Tibial nerve (tissue), 4 donors: ENCODE results near the gene PPP2R3B. TPM values are rescaled to one million over a fixed set of nuclear protein-coding genes. Genes with fewer than 3 reads are reported as not detected.

Experiments used
- DNase-seq, 2 donors: peaks; one replicate each; pipeline ENCODE4 v3.0.0-alpha.2; 2019; ENCODE audit warnings: low spot score in 2 of 2
- H3K27ac ChIP-seq, 4 donors: fragments of 200-600 bp; sonication (generic) in 3 of 4; one replicate each; pipeline ENCODE4 v1.5.1; 2017 to 2019; ENCODE audit warnings: mild to moderate bottlenecking in 1 of 4
- H3K27me3 ChIP-seq, 2 donors: fragments of 200-600 bp; sonication (generic) in 1 of 2; one replicate each; pipeline versions ENCODE4 v1.5.1 to v1.6.0; 2017 to 2019
- H3K36me3 ChIP-seq, 3 donors: fragments of 200-600 bp; sonication (generic); one replicate each; pipeline ENCODE4 v1.5.1; 2018 to 2019
- H3K4me1 ChIP-seq, 4 donors: fragments of 200-600 bp; sonication (generic) in 3 of 4; one replicate each; pipeline ENCODE4 v1.5.1; 2017 to 2019
- H3K4me3 ChIP-seq, 4 donors: fragments of 200-600 bp; sonication (generic) in 3 of 4; one replicate each; pipeline ENCODE4 v1.5.1; 2017 to 2019; ENCODE audit warnings: mild to moderate bottlenecking in 1 of 4, moderate library complexity in 1 of 4
- H3K9me3 ChIP-seq, 4 donors: fragments of 200-600 bp; sonication (generic) in 3 of 4; one replicate each; pipeline ENCODE4 v1.5.1; 2017 to 2019
- EP300 ChIP-seq, 2 donors: sonication (generic); formaldehyde crosslinking; IDR thresholded peaks; one replicate each; pipeline ENCODE4 v1.6.1; 2017; ENCODE audit warnings: antibody characterized with exemption in 2 of 2, mild to moderate bottlenecking in 1 of 2
- POLR2A ChIP-seq, 2 donors: fragments of 450-650 bp; IDR thresholded peaks; one replicate each; pipeline ENCODE4 v1.6.1; 2017; ENCODE audit warnings: antibody characterized with exemption in 2 of 2, mild to moderate bottlenecking in 2 of 2, moderate library complexity in 2 of 2
- WGBS, 2 donors: methylation state at CpG; one replicate each; pipeline ENCODE4 v1.1.5; 2018; 5-methylcytosine and 5-hydroxymethylcytosine counted together
- total RNA-seq, 4 donors: library from RNA; depleted of rRNA; stranded (reverse); fragments of >200 nt; gene quantifications; one replicate each; pipeline ENCODE4 v1.1.0, GENCODE V29; 2016
- TF ChIP-seq, protein P1 (sequence below), 5 experiments: fragments of 200-600 bp in 3 of 5; fragments of 450-650 bp in 2 of 5; sonication (generic) in 3 of 5; IDR thresholded peaks; one replicate each; pipeline ENCODE4 v1.5.1; 2016 to 2019; ENCODE audit warnings: antibody characterized with exemption in 5 of 5, mild to moderate bottlenecking in 3 of 5, moderate library complexity in 2 of 5

The PPP2R3B gene
- total RNA-seq, 4 donors from 2014 or later: 20.4 to 59.4 (median 32.7) TPM

DNA sequence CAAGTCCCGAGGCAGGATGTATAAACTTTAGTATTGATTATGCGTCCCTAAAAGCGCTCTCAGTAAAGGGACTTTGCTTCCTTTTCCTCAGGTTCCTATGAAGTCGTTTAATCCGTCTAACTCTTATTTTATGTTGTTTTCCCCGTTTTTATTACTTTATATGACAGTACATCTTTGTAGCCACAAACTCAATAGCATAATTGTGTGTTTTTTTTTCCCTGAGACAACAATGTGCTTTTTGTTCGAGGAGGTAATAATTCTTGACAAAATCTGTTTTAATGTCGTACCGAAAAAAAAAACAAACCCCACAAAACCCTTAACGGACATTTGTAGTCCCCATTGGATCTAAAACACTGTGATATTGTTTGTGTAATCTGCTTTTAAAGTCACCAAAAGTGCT lies 17.9 kb upstream of the PPP2R3B start:
- TF ChIP-seq POLR2A (IDR thresholded peaks at IDR 0.05) (no peak), EP300 (IDR thresholded peaks at IDR 0.05) (no peak)
- TF ChIP-seq, protein P1, sequence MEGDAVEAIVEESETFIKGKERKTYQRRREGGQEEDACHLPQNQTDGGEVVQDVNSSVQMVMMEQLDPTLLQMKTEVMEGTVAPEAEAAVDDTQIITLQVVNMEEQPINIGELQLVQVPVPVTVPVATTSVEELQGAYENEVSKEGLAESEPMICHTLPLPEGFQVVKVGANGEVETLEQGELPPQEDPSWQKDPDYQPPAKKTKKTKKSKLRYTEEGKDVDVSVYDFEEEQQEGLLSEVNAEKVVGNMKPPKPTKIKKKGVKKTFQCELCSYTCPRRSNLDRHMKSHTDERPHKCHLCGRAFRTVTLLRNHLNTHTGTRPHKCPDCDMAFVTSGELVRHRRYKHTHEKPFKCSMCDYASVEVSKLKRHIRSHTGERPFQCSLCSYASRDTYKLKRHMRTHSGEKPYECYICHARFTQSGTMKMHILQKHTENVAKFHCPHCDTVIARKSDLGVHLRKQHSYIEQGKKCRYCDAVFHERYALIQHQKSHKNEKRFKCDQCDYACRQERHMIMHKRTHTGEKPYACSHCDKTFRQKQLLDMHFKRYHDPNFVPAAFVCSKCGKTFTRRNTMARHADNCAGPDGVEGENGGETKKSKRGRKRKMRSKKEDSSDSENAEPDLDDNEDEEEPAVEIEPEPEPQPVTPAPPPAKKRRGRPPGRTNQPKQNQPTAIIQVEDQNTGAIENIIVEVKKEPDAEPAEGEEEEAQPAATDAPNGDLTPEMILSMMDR (IDR thresholded peaks at IDR 0.05): no peak
- Histone ChIP-seq H3K27ac (peak overlapping the region in 1 of 4 donors; percentile 67), H3K4me1 (peaks cover 0 to 3% (median 0%) of the 10 kb centered on the region in 4 donors), H3K36me3 (no peaks in the 10 kb centered on the region), H3K27me3 (no peaks in the 10 kb centered on the region), H3K9me3 (no peaks in the 10 kb centered on the region), H3K4me3 (no peak overlapping the region)
- no peak for DNase-seq
- 27 to 36% methylated on average over 10 of the region's 10 CpGs for WGBS, 2 donors

- Histone ChIP-seq H3K4me1 (peaks cover 0 to 3% (median 0%) of the 10 kb centered on the region in 4 donors), H3K36me3 (no peaks in the 10 kb centered on the region), H3K27ac (no peak overlapping the region), H3K27me3 (no peaks in the 10 kb centered on the region), H3K9me3 (no peaks in the 10 kb centered on the region), H3K4me3 (no peak overlapping the region)
- TF ChIP-seq, protein P1 (IDR thresholded peaks at IDR 0.05): no peak
- TF ChIP-seq EP300 (IDR thresholded peaks at IDR 0.05) (no peak), POLR2A (IDR thresholded peaks at IDR 0.05) (no peak)
- DNase-seq: no peak
- WGBS, 2 donors: 85 to 91% methylated on average over 12 of the region's 12 CpGs
These were observed 16.1 kb upstream of the PPP2R3B start for GRCh38 chrX:402857-403256.

- Histone ChIP-seq H3K9me3 (no peaks in the 10 kb centered on the region), H3K36me3 (no peaks in the 10 kb centered on the region), H3K27ac (no peak overlapping the region), H3K4me3 (no peak overlapping the region), H3K4me1 (peaks cover 0 to 6% (median 1%) of the 10 kb centered on the region in 4 donors), H3K27me3 (no peaks in the 10 kb centered on the region)
- no peak for DNase-seq
- TF ChIP-seq POLR2A (IDR thresholded peaks at IDR 0.05) (no peak), EP300 (IDR thresholded peaks at IDR 0.05) (no peak)
- TF ChIP-seq, protein P1 (IDR thresholded peaks at IDR 0.05): no peak
- 84 to 87% methylated on average over 15 of the region's 15 CpGs for WGBS, 2 donors
These were observed 13.6 kb upstream of the PPP2R3B start for GRCh38 chrX:400258-400657.

DNA sequence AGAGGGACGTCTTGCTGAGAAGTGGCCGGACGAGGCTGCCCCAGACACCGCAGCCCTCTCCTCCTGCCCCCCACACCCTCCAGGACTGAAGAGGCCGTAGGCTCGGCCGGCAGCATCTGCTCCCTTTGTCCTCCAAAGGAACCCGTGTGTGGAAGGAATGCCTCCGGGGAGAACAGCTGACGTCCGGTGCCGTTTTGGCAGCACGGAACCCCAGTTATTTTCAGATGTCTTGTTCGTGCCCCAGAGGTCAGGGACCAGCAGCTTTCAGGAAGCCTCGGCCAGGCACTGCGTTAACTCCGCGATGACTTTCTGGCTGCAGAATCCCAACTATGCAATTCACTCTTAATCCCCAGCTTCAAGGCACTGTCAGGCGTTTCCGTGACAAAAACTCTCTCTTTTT lies 10.9 kb upstream of the PPP2R3B start:
- Histone ChIP-seq H3K36me3 (no peaks in the 10 kb centered on the region), H3K4me3 (peak overlapping the region in 1 of 4 donors; percentile 12), H3K27ac (peak overlapping the region in 1 of 4 donors; percentile 58), H3K27me3 (no peaks in the 10 kb centered on the region), H3K9me3 (no peaks in the 10 kb centered on the region), H3K4me1 (peaks cover 0 to 6% (median 0%) of the 10 kb centered on the region in 4 donors)
- peak; percentile 23 to 49 for DNase-seq
- WGBS, 2 donors: 10 to 17% methylated on average over 20 of the region's 20 CpGs
- TF ChIP-seq, protein P1 (IDR thresholded peaks at IDR 0.05): no peak
- peak in 1 of 2 donors; percentile 48 for TF ChIP-seq EP300 (IDR thresholded peaks at IDR 0.05)

- no peaks in the 10 kb centered on the region for H3K36me3 ChIP-seq
- no peak overlapping the region for H3K27ac ChIP-seq
- H3K27me3 ChIP-seq: no peaks in the 10 kb centered on the region
- H3K9me3 ChIP-seq: no peaks in the 10 kb centered on the region
- TF ChIP-seq, protein P1 (IDR thresholded peaks at IDR 0.05): no peak
- TF ChIP-seq POLR2A (IDR thresholded peaks at IDR 0.05) (no peak), EP300 (IDR thresholded peaks at IDR 0.05) (no peak)
- H3K4me1 ChIP-seq: peaks cover 0 to 6% (median 0%) of the 10 kb centered on the region in 4 donors
- no peak overlapping the region for H3K4me3 ChIP-seq
- no peak for DNase-seq
- 95 to 97% methylated on average over 7 of the region's 7 CpGs for WGBS, 2 donors
These were observed 8.1 kb upstream of the PPP2R3B start for GRCh38 chrX:394830-395229.
